Measurements from ENCODE around the gene FBXO9. TPM values are rescaled to one million over a fixed set of nuclear protein-coding genes. Genes with fewer than 3 reads are reported as not detected.
"Not testable (repeated sequence)": the region's sequence is repeated elsewhere in the genome, so short reads cannot be mapped to it uniquely, and the experiment has no call there.

Gene FBXO9
- total RNA-seq, 1 donor from 2014 or later: 54.7 TPM

DNA sequence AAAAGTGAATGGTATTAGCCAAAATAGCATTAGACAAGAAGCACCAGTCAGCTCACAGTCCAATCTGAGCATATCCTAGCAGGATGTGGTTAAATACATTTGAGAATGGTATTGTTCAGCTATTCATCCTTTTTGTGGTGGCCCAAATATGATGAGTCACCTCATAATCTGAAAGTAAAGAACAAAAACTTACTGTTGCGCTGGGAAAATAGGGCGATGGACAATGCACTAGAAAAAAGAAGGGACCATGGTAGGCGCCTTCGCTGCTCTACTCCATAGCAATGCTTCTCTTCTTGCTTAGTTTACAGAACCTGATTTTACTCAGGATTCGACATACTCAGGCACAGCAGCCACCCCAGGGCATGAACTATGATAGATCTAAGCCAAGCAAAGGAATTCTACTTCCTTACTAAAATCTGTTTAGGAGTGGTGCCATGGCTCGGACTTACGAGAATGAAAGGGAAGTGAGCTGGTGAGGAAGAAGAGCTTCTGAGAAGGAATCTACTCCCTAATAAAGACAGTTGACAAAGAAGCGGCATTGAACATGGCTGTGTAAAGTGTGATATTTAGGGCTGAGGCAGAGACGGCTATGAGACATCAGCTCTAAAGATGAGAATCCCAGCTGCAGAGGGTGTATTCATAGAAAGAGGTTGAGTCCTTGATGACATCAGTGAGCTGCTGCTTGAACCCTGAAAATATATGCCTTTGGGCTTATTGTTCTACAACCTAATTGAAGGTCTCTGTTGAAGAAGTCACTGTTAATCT is 16.6 kb upstream of the FBXO9 start:
- no peak for DNase-seq

GRCh38 chr6:53049415-53049814 is 15.8 kb upstream of the FBXO9 start:
- no peak for DNase-seq

DNA sequence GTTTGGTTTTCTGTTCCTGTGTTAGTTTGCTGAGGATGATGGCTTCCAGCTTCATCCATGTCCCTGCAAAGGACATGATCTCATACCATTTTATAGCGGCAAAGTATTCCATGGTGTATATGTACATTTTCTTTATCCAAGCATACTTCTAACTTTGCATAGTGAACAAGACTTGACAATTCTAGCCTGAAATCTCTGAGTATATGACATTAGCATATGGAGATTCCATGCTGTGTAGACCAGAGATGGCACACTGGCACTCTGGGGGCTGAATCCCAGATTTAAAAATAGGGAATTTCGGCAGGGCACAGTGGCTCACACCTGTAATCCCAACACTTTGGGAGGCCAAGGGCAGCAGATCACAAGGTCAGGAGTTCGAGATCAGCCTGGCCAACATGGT is 13.1 kb upstream of the FBXO9 start:
- not testable (repeated sequence) for DNase-seq

GRCh38 chr6:53054532-53054931 is 10.7 kb upstream of the FBXO9 start:
- no peak for DNase-seq

DNA sequence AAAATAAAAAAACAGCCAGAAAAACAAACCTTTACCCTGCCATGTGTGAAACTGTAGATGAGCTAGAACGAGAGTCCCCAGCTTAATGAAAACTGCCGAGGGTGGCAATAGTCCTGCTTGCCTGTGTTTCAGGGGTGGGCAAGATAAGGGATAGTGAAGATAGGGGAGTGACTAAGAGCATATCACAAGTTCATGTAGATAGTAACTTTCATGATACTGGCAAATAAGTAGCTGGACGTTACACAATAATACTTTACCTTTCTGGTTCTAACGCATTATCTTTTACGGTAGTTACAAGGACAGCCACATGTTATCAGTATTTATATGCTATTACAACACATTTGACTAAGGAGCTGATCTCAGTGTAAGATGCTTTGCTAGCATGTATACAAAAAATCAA is 9.3 kb upstream of the FBXO9 start:
- no peak for DNase-seq

- DNase-seq: no peak
These were observed 8.9 kb upstream of the FBXO9 start for GRCh38 chr6:53056273-53056672.

DNA sequence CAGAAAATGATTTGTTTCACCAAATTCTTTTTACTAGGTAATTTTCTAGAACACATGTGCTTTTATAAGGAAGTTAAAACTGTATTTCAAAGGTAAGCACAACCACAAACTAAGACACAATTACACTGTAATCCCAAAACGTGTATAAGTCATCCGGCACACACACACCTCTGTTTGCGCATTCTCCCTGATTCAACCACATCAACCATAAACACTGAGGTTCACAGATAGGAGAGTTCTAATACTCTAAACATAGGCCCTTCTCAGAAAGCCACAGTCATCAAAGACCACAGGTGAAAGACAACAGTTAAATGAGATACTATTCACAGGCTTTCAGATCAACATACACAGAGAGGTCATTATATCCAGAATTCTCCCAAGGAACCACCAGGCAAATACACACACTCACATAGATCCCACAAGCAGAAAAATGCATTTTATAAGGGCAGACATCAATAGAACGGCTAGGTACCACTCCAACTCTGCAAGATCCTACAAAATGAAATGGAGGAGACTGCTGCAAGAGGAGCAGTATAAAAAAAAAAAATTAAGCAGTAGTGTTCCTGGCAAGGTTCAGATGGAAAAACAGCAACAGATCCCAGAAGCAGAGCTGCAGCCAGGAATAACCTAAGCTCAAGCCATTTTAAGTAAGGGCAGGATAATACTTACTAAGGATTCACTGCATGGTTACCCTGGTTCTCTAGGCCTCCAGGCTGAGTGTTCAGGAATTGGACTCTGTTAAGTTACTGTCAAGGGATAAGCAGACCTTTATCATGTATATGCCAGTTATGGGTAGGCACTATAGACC is 6.6 kb upstream of the FBXO9 start:
- no peak for DNase-seq

- no peak for DNase-seq
These were observed 5.3 kb upstream of the FBXO9 start for GRCh38 chr6:53059648-53060589.

DNA sequence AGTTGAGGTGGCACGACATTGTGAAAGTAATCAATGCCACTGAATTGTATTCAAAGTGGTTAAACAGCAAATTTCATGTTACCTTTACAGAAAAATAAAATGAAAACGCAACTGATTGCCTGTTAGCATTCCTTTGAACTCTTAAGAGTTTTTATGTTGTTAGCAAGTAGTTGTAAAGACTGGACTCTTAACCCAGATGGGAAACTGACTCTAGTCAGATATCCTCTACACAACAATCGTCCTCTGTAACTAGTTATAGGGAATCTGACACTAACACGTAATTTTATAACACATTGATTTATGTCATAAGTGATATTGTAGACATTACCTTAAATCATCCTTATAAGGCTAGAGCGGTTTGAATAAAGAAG is 3.0 kb upstream of the FBXO9 start:
- DNase-seq: no peak

GRCh38 chr6:53064255-53064654 is 949 bp upstream of the FBXO9 start:
- not testable (repeated sequence) for DNase-seq

DNA sequence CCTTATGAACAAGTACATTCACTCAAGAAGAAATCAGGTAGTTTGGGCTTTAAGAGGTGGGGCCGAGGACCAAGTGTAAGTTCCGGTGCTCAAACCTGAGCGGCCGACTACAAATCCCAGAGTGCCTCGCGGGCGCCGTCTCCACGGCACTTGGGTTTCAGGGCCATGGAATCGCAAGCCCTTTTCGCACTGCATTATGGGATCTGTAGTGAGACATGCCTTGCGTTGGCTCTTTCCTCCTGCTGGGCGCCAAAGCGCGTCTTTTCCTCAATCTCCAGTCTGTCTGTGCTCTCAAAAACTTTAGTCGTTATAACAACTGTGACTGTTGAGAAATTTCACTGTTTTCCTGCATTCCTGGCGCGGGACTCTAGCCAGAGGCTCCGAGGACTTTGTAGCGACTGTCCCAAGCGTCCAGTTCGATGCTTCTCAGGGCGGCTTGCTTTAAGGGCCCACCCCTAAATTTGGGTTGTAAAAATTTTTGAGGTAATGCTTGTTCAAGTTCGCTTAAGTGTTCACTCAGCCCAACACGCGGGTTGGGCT is 408 bp upstream of the FBXO9 start:
- DNase-seq: peak; percentile 96

GRCh38 chr6:53066077-53066417 is 843 bp downstream of the FBXO9 start:
- DNase-seq: peak; percentile 39

- no peak for DNase-seq
These were observed 1.9 kb downstream of the FBXO9 start for GRCh38 chr6:53066874-53067706.

DNA sequence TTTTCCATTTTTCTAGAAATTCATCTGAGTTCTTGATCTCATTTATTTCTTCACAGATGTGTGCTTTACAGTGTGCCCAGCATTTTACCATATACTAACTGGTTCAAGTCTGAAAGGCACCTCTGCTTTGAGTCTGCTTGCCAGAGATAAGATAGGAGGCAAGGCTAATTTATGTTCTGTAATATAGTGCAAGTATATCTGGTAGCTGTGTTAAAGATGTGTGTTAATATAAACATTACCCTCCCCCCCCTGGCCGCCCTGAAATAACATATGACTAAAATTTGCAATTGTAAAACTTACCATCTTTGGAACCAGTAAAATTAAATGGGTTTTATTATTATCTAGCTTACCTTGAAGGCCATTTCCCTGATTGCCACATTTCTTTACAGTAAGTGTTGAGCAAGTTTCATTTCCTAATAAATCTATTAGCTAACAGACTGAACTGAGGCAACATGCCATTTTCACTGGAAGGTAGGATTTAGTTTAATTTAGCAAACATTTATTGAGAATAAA is 2.7 kb downstream of the FBXO9 start:
- DNase-seq: no peak

DNA sequence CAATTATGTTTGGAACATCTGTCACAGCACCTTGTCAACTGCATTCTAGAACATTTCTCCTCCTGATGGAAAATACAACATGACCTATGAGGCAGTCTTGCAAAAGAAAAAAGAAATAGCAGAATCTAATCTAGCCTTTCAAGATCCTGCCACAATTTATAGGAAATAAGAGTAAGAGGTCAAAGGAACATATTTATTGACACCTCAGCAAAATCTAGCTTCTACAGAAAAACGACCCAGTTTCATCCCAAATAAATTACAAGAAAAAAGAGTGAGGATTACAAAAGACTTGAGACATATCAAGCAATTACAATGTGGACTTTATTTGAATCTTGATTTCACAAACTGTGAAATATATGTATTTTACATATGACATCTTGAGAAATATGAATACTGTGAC is 4.2 kb downstream of the FBXO9 start:
- no peak for DNase-seq

GRCh38 chr6:53070806-53071205 is 5.6 kb downstream of the FBXO9 start:
- DNase-seq: no peak

- DNase-seq: no peak
These were observed 9.1 kb downstream of the FBXO9 start for GRCh38 chr6:53074347-53074746.

DNA sequence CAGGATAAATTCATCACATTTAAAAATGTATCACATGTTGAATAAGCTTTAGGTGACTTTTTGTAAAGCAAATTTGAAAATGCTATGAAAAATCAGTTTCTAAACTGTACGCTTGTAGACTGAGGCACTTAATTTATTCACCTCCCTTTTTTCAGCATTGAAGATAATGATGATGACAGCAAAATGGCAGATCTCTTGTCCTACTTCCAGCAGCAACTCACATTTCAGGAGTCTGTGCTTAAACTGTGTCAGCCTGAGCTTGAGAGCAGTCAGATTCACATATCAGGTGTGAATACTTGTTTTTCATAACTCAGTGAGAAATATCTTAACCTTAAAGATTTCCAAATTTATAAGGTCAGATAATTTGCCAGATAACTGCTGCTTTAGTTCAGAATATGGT is 15.6 kb downstream of the FBXO9 start:
- no peak for DNase-seq

DNA sequence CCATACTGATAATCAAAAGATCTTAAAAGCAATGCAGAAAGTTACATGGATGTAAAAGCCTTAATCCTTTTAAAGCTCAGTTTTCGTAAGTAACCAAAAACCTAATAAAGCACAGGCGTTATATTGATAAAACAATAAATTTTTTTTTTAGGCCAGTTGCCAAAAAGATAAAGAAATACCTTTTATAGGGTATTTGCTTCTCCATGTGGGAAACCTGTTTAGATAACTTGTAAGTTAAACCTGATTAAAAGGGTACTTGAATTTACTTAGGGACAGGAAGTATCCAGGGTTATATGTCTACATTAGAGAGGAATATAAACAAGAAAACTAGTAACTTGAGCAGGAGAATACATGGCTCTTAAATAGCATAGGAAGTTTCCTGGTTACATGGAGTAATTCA is 21.1 kb downstream of the FBXO9 start:
- DNase-seq: no peak

DNA sequence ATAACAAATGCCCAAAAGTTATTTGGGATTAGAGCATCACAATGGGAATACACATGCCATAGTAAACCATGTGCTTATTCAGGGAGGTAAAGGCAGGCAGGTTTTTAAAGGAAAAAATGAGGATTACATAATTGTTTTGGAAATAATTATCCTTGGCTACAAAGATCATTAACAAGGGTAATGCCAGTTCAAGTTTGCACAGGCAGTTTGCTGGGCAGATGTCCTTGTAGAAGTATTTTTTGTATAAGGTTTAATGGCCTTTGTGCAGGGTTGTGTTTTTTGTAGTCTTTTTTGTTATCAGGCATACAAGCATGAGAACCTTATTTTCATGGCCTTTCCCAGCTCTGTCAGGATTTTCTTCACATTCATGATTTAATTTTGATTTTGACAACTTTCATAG is 24.7 kb downstream of the FBXO9 start:
- DNase-seq: no peak

DNA sequence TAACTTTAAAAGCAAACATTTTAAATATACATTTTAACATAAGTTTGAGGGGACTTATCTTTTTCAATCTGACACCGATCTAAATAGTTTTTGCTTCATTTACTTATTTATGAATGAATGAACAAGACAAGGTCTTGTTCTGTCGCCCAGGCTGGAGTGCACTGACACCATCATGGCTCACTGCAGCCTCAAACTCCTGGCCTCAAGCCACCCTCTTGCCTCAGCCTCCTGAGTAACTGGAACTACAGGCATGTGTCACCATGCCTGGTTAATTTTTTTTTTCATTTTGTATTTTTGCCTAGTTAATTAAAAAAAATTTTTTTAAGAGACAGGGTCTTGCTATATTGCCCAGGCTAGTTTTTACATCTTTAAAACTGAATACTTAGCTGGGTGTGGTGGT is 25.4 kb downstream of the FBXO9 start:
- DNase-seq: peak; percentile 2

Data from occipital lobe (tissue), 2 donors.